Right ventricle myocardium inferior (tissue), 1 donor: ENCODE data around the gene TSFM. TPM values are rescaled to one million over a fixed set of nuclear protein-coding genes. Genes with fewer than 3 reads are reported as not detected.

Source experiments
- ATAC-seq: fragments of 200-7000 bp; cut with Tn5 transposase; one replicate; pipeline ENCODE4 v1.9.1; 2020; ENCODE audit warnings: mild to moderate bottlenecking, moderate library complexity
- DNase-seq: peaks from one replicate; pipeline ENCODE4 v3.0.0; 2021; ENCODE audit errors: missing footprints
- intact Hi-C: fragments of 100-400 bp; cut with DNase I; formaldehyde crosslinking; loops from one replicate; pipeline ENCODE4 v1.11.0; 2022
- long read RNA-seq: library from polyadenylated mRNA; unstranded; transcript quantifications from one replicate; pipeline ENCODE4 v2.0.0, GENCODE V29; 2021
- total RNA-seq: library from RNA; stranded (reverse); fragmentation: NEBNext Ultra II Directional; extraction: Animal tissue kit (Norgen Biotek cat#: 25700); gene quantifications from one replicate; pipeline ENCODE4 v1.2.1, GENCODE V29; 2021
- donor health status: DM: no; HTN: yes; CAD: no; lungs with severe emphysema.

Gene TSFM
- total RNA-seq: 48.2 TPM
- long read RNA-seq, transcript TSFM-204 (6 exons, 2,192 nt): major isoform, 21 of 27 reads
- long read RNA-seq, partial matches to known transcripts: 1 of 27 reads
- long read RNA-seq, other reads (novel, unspliced or antisense): 2 of 27 reads

- peak; percentile 92 for ATAC-seq
- intact Hi-C loops: loop anchor here (1.0 kb wide), 1 partner anchor 122 kb away; no protein-coding TSS in a partner anchor
- DNase-seq: peak; percentile 99
Observed at GRCh38 chr12:57782608-57783465, at the start of gene TSFM. Gene TSFM (plus strand): TSS chr12:57782787. CDS start chr12:57782802, 15 bp downstream.

- intact Hi-C loops: no loop called here
- ATAC-seq (no peak), DNase-seq (no peak)
Observed at GRCh38 chr12:57733928-57734327, 48.7 kb upstream of the TSFM start.

DNA sequence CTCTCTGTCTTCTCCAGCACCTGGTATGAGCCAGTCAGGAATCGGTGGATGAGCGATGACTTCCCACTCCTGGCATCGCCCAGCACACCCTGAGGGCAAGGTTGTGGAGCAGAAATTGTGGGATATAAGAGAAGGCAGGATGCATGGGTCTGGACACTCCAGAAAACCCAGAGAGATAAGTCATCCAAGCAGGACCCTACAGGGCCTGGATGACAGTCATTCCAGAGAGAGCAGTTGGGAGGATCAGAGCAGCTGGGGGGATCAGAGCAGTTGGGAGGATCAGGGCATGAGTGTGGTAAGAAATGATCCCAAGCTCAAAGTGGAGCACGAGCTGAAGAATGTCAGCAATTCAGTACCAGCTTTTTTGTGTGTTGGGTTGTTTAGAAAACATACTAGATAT, 48.0 kb upstream of the TSFM start:
- intact Hi-C loops: no loop called here
- no peak for ATAC-seq

GRCh38 chr12:57735198-57735855, 47.3 kb upstream of the TSFM start:
- ATAC-seq (no peak), DNase-seq (no peak)
- intact Hi-C loops: no loop called here

More for the DNA sequence above, 48.0 kb upstream of the TSFM start:
- DNase-seq: no peak

DNA sequence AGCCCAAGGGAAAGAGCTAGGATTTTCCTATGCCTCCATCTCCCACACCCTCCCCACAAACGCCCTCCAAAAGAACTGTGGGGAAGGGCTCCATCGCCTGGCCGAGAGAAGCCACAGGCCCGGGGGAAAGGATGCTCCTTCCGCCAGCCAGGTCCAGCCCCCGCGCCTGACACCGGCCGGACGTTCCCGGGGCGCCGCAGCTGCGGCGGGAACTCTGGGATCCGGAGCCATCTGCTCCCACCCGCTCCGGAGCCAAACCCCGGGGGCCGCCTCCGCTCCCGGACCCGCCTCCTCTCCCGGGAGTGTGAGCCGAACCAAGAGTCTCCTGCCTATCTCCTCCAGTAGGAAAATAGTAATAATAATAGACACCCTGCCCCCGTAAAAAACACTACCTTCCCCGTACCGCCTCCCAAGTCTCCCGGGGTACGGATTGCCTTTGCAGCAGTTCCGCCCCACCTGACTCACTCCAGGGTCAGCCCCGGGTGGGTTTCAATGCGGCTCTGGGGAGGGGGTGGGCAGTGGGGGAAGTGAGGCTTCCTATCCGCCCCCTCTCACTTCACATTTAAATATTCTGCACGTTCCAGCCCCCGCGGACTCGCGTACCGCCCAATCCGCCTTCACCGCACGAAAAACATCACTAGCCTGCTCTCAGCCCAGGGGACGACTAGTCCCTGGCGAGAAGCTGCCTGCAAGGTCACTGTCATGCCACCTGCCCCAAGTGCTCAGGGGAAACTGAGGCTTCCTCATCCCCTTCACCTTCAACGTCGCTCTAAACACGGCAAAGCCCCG, 46.4 kb upstream of the TSFM start:
- intact Hi-C loops: no loop called here
- DNase-seq (no peak), ATAC-seq (peak; percentile 24)

DNA sequence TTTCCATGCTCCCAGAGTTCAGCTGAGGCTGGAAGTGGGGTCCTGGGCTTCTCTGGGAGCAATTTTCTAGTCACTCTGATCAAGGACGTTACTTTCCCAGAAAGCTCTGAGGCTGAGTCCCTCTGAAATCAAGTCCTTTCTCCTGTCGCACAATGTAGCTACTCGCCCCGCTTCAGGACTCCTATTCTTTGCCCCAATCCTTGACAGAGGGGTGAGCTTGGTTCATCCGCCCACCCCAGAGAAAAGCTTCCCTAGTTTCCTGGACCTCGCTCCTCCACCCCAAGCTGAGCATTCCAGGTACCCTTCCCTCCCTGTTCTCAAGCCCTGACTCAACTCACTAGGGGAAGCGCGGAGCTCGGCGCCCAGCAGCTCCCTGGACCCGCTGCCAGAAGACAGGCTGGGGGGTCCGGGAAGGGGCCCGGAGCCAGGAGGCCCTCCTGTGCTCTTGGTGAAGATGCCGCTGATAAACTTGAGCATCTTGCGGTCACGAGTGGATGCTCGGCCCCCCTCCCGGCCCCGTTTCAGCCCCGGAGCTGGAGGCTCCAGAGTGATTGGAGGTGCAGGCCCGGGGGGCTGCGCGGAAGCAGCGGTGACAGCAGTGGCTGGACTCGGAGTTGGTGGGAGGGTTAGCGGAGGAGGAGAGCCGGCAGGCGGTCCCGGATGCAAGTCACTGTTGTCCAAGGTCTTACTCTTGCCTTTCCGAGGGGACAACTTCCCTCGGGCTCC, 45.7 kb upstream of the TSFM start:
- no peak for DNase-seq
- intact Hi-C loops: no loop called here
- ATAC-seq: no peak

- DNase-seq (no peak), ATAC-seq (no peak)
- intact Hi-C loops: no loop called here
Observed at GRCh38 chr12:57737467-57738460, 44.8 kb upstream of the TSFM start.

- intact Hi-C loops: no loop called here
- ATAC-seq (no peak), DNase-seq (no peak)
Observed at GRCh38 chr12:57738661-57739237, 43.8 kb upstream of the TSFM start, which contains the start of gene AGAP2. Gene AGAP2 (minus strand): TSS chr12:57738742. CDS start chr12:57738246, 496 bp downstream.

GRCh38 chr12:57739387-57739786, 43.2 kb upstream of the TSFM start:
- intact Hi-C loops: no loop called here
- ATAC-seq (no peak), DNase-seq (no peak)

DNA sequence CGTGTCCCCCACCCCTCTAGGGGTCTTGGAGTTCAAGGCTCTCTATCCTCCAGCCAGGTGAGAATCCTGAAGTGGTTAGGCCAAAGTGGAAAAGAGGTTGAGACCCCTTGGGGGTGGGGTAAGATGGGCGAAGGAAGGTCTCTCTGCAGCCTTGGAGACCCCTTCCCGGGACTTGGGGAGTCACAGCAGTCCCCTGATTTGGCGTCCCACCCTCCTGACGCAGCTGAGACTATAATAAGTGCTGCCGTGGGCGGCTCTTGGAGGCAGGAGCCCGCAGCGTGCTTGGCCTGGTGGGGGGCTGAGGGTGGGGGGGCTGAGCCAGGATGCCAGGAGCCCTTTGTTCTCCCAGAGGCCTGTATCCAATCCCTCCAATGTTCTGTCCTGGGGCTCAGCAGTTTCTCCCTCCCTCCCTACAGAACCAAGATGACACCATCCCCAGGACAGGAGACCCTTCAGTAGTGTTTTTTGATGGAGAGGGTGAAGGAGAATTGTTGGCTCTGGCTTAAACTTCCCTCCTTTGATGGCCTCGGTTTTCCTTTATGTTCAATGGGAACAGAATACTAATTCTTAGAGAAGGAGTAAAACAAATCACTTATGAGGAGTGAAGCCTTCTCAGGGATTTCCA, 42.6 kb upstream of the TSFM start:
- ATAC-seq (no peak), DNase-seq (no peak)
- intact Hi-C loops: no loop called here

- no peak for ATAC-seq
- no peak for DNase-seq
Observed at GRCh38 chr12:57740656-57741412, 41.8 kb upstream of the TSFM start.

DNA sequence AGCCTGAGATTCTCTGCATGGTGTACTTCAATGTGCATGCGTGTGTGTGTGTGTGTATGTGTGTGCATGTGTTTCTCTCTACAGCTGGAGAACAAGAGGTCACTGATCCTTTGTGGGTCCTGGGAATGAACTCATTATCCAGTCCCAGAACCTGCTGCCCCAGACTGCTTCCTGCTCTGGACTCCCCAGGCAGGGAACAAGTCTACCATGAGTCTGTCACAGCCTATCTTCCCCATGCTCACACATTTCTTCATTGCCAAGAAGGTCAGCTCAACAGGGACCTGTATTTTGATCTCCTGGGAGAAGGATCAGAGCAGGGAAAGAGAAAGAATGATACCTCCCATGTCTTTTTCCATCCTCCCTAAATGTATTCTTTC, 41.2 kb upstream of the TSFM start:
- DNase-seq (no peak), ATAC-seq (no peak)
- intact Hi-C loops: no loop called here

More at GRCh38 chr12:57740656-57741412, 41.8 kb upstream of the TSFM start:
- intact Hi-C loops: no loop called here

DNA sequence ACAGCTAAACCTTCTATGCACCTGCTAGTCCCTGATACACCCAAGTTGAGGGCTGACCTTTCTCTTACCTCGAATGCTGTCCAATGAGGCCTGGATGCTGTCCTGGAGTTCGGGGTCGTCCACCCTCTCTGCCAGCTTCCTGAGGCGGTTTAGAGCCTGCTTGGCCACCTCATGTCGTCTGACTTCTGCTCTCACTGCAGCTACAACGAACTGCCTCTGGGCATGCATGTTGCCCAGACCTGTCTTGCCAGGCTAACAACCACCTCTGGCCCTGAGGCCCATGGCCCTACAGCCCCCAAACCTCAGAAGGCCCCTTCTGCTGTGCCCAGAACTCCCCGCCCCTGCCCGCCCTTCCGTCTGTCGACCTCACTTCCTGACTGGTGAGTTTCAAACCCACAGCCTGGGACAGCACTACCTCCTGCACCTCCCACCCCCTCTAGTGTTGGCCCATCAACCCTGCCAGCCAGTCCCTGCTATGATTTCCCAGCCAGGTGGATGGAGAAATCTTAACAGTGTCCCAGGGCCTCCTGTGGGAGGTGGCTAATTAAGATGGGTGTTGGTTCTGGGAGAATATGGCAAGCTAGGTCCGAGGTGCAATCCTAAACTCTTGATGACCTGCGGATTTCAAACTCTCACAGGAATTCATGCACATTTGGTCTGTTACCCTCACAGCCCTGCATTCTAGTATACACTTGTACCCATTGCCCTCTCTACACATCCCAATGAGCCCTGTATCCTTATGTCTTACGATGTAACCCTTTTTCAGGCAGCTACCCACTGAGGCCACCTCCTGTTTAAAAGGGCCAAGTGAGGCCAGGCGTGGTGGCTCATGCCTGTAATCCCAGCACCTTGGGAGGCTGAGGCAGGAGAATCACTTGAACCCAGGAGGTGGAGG, 40.5 kb upstream of the TSFM start:
- intact Hi-C loops: no loop called here
- ATAC-seq (no peak), DNase-seq (no peak)

GRCh38 chr12:57743769-57744168, 38.8 kb upstream of the TSFM start:
- DNase-seq (no peak), ATAC-seq (no peak)
- intact Hi-C loops: no loop called here

DNA sequence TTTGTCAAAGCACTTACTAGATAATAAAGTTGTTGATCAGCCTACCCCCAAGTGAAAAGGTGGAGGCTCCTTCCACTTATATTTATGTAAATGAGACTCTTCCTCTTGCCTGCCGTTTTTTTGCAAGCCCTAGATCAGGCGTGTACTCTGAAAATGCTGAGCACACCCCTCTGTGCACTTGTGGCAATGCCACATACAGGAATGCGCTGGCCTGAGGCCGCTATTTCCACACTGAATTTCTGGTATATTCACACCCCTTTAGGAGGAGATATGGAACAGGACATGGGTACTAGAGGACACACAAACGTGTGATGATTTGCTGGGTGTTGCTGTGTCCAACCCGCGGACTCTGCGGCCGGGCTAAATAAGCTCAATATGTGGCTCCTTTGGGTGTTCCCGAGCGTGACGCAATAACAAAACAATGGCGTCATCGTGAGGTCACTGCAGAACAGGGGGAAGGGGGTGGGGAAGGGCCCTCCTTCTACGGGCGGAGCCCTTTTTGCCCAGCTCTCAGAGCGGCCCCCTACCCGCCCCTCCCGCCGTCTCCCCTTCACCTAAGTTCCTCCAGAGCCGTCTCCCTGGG, 38.3 kb upstream of the TSFM start:
- intact Hi-C loops: no loop called here
- DNase-seq (peak; percentile 83), ATAC-seq (peak; percentile 62)
